ENCODE results near the gene CFAP61. TPM values are rescaled to one million over a fixed set of nuclear protein-coding genes. Genes with fewer than 3 reads are reported as not detected.

Gene CFAP61
- total RNA-seq, 1 experiment from 2014 or later: 0.61 TPM

DNA sequence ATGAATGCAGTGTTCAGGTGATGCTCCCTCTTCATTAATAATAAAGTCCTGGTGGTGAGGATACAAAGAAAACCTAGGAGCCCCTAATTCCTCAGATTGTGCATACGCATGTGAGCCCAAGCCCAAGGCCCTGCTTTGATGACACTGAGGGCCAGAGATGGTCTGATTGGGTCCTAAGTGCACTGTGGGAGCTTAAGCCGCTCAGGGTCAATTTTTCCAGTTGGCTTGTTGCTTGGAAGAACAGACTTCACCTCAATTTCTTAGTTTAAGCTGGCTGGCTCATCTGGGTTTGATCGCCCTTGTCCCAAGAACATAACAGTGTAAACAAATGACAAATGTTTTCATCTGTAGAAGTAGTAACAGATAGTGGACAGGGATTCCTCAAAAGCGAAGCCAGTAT, 357.0 kb downstream of the CFAP61 start (continued):
- TF ChIP-seq FOXP4 (CRISPR knock-in tag; IDR thresholded peaks at IDR 0.05): no peak

Other genes starting within 250 kb of the CFAP61 start
- gene NAA20, start 35.2 kb upstream of the CFAP61 start, total RNA-seq (2021): 28.9 to 34.0 TPM (median 30.6 TPM) in 3 replicates
- gene CRNKL1, start 66 bp upstream of the CFAP61 start, total RNA-seq (2021): 21.8 to 22.6 TPM (median 22.2 TPM) in 3 replicates